HUES6 (cell line): Measurements from ENCODE around the gene STEAP1B.

Experiments
- H3K27ac ChIP-seq: 2 replicates; pipeline ENCODE4 v1.7.0; 2013; ENCODE audit warnings: low read depth, mild to moderate bottlenecking, low read length, inconsistent platforms
- H3K27me3 ChIP-seq: 2 replicates; pipeline ENCODE4 v1.6.1; 2013; ENCODE audit warnings: low read length; ENCODE audit not compliant: control insufficient read depth, insufficient read depth
- H3K36me3 ChIP-seq: 2 replicates; pipeline ENCODE4 v1.6.1; 2013; ENCODE audit warnings: low read length; ENCODE audit not compliant: control insufficient read depth, insufficient read depth
- H3K4me1 ChIP-seq: 2 replicates; pipeline ENCODE4 v1.6.1; 2013; ENCODE audit warnings: low read length; ENCODE audit not compliant: control insufficient read depth, insufficient read depth
- H3K4me3 ChIP-seq: 2 replicates; pipeline ENCODE4 v1.5.1; 2013; ENCODE audit warnings: low read depth, low read length
- H3K9ac ChIP-seq: one replicate; pipeline ENCODE4 v1.6.1; 2013; ENCODE audit warnings: mild to moderate bottlenecking, low read length
- H3K9me3 ChIP-seq: 2 replicates; pipeline ENCODE4 v1.6.1; 2013; ENCODE audit warnings: low read depth, low read length; ENCODE audit not compliant: control insufficient read depth, insufficient read depth

Gene STEAP1B

DNA sequence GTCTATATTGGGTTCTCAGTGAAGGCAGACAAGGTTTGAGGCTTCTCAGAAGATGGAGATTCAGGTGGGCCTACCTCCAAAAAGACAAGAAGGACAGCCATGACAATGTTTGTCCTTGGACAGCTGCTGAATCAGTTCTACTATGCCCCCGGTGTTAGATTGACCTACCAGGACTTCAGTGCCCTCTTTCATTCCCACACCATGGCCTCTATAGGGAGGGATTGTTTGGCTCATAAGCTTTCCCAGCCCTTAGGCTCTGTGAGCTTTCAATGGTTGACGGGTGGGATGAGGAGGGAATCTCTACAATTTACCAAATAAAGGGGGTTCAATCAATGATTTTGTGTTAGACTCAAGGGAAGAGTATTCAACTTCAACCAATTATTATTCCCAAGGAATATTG, 119.7 kb downstream of the STEAP1B start:
- H3K9ac ChIP-seq, result no peak overlapping the region
- no peak overlapping the region for H3K4me3 ChIP-seq
- H3K4me1 ChIP-seq, result peaks cover 6% of the 10 kb centered on the region; the same call in 1 of the 2 replicates
- no peak overlapping the region for H3K27ac ChIP-seq
- H3K9me3 ChIP-seq, result no peaks in the 10 kb centered on the region
- H3K27me3 ChIP-seq, result no peaks in the 10 kb centered on the region
- H3K36me3 ChIP-seq, result no peaks in the 10 kb centered on the region

- no peak overlapping the region for H3K27ac ChIP-seq
- no peak overlapping the region for H3K9ac ChIP-seq
- H3K36me3 ChIP-seq, result no peaks in the 10 kb centered on the region
Measured at GRCh38 chr7:22378199-22378980, 121.6 kb downstream of the STEAP1B start.

DNA sequence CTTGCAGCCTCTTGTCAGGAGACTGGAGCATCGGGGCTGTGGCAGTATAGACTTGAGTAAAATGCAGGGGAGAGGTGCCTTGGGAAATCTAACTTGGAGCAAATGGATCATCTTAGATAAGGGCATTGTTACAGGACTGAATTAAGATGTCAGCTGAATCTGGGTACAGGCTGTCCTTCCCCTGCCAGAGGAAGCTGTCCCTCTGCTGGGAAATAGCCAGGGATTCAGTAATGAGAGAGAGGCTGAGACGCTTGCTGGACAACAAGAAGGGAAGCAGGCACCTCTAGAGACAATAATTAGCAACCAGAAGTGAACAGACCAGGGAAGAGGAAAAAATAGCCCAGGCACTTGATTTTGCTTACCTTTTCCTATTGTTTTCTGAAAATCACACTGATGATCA, 122.3 kb downstream of the STEAP1B start:
- no peak overlapping the region for H3K27ac ChIP-seq

More at GRCh38 chr7:22378199-22378980, 121.6 kb downstream of the STEAP1B start:
- Histone ChIP-seq H3K27me3 (no peaks in the 10 kb centered on the region), H3K9me3 (no peaks in the 10 kb centered on the region), H3K4me1 (peaks cover 6% of the 10 kb centered on the region; the same call in 1 of the 2 replicates), H3K4me3 (no peak overlapping the region)

DNA sequence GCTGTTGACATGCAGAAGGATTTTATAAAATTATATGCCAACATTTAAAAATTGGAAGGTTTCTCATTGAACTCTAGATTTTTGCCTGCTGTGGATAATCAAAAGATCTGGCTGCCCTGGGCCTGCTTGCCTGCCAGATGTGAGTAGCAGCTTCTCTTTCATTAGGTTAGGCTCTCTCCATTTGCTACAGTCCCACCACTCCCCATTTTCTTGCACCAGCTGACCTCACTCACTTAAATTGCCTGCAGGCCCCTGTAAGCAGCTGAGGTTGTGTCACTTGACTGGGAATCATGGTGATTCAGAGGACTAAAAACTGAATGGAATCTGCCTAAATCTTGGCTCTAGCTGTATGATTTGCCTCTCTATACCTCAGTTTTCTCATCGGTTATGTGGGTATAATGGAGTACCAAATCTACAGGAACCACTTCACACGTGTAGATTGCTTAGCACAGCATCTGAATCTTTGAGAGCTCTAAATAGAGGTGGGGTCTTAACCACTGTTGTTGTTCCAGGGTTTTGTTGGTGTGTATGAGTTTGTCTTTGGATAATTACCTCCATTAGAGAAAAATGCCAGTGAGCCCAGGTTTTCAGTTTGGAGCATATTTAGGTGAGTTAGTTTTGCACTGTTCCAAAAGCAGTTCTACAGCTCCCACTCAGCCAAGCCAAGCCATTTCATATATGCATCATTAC, 124.5 kb downstream of the STEAP1B start:
- Histone ChIP-seq H3K4me3 (no peak overlapping the region), H3K4me1 (peaks cover 6% of the 10 kb centered on the region; the same call in 1 of the 2 replicates), H3K9me3 (no peaks in the 10 kb centered on the region), H3K27me3 (no peaks in the 10 kb centered on the region), H3K9ac (no peak overlapping the region), H3K36me3 (no peaks in the 10 kb centered on the region), H3K27ac (no peak overlapping the region)

More for the DNA sequence above, 122.3 kb downstream of the STEAP1B start:
- Histone ChIP-seq H3K27me3 (no peaks in the 10 kb centered on the region), H3K4me1 (peaks cover 6% of the 10 kb centered on the region; the same call in 1 of the 2 replicates), H3K36me3 (no peaks in the 10 kb centered on the region), H3K4me3 (no peak overlapping the region), H3K9me3 (no peaks in the 10 kb centered on the region), H3K9ac (no peak overlapping the region)

- Histone ChIP-seq H3K36me3 (no peaks in the 10 kb centered on the region), H3K4me3 (no peak overlapping the region), H3K9ac (no peak overlapping the region), H3K27me3 (no peaks in the 10 kb centered on the region), H3K4me1 (peaks cover 6% of the 10 kb centered on the region; the same call in 1 of the 2 replicates), H3K9me3 (no peaks in the 10 kb centered on the region), H3K27ac (no peak overlapping the region)
Measured at GRCh38 chr7:22373911-22374310, 126.1 kb downstream of the STEAP1B start.

- no peak overlapping the region for H3K27ac ChIP-seq
- H3K9ac ChIP-seq, result no peak overlapping the region
- H3K27me3 ChIP-seq, result no peaks in the 10 kb centered on the region
Measured at GRCh38 chr7:22373388-22373787, 126.6 kb downstream of the STEAP1B start.

GRCh38 chr7:22372863-22373262, 127.1 kb downstream of the STEAP1B start:
- H3K36me3 ChIP-seq, result no peaks in the 10 kb centered on the region
- no peaks in the 10 kb centered on the region for H3K27me3 ChIP-seq
- H3K4me3 ChIP-seq, result no peak overlapping the region
- no peak overlapping the region for H3K27ac ChIP-seq
- H3K9ac ChIP-seq, result no peak overlapping the region
- peaks cover 4% of the 10 kb centered on the region; the same call in 1 of the 2 replicates for H3K4me1 ChIP-seq
- no peaks in the 10 kb centered on the region for H3K9me3 ChIP-seq

More at GRCh38 chr7:22373388-22373787, 126.6 kb downstream of the STEAP1B start:
- Histone ChIP-seq H3K36me3 (no peaks in the 10 kb centered on the region), H3K4me1 (peaks cover 6% of the 10 kb centered on the region; the same call in 1 of the 2 replicates), H3K9me3 (no peaks in the 10 kb centered on the region), H3K4me3 (no peak overlapping the region)

GRCh38 chr7:22371878-22372277, 128.1 kb downstream of the STEAP1B start:
- Histone ChIP-seq H3K36me3 (no peaks in the 10 kb centered on the region), H3K4me1 (no peaks in the 10 kb centered on the region), H3K27me3 (no peaks in the 10 kb centered on the region), H3K27ac (no peak overlapping the region), H3K9ac (no peak overlapping the region), H3K4me3 (no peak overlapping the region), H3K9me3 (no peaks in the 10 kb centered on the region)
